ENCODE measurements around the gene CLCN5. TPM values are rescaled to one million over a fixed set of nuclear protein-coding genes. Genes with fewer than 3 reads are reported as not detected.

Gene CLCN5
- total RNA-seq, 4 donors from 2014 or later: 2.7 to 13.1 (median 6.8) TPM

GRCh38 chrX:50093625-50094024, 171.2 kb downstream of the CLCN5 start:
- H3K9me3 ChIP-seq: no peaks in the 10 kb centered on the region
- in situ Hi-C loops (cut with MboI; ENCODE audit: low sequenced_read_pairs in 4 of 4) (loop anchor here in 1 of 4 donors (25.0 kb wide), 1 partner anchor 181 kb away; the partner anchor contains the start of gene CLCN5), intact Hi-C loops (cut with DNase I; ENCODE audit: low total_unique reads) (no loop called here)
- ATAC-seq: no peak
- H3K4me1 ChIP-seq: no peaks in the 10 kb centered on the region
- no peak overlapping the region for H3K4me3 ChIP-seq
- no peak for DNase-seq
- TF ChIP-seq CTCF (IDR thresholded peaks at IDR 0.05 in 4 of 5, conservative IDR thresholded peaks at IDR 0.05 in 1 of 5) (no peak), POLR2A (IDR thresholded peaks at IDR 0.05) (no peak)
- no peak overlapping the region for H3K27ac ChIP-seq
- no peaks in the 10 kb centered on the region for H3K27me3 ChIP-seq
- H3K36me3 ChIP-seq: peaks cover 0 to 8% of the 10 kb centered on the region in 2 donors

- intact Hi-C loops (cut with DNase I; ENCODE audit: low total_unique reads): loop anchor here (5.0 kb wide), 1 partner anchor 485 kb away; no protein-coding TSS in a partner anchor
These were observed 174.7 kb downstream of the CLCN5 start for GRCh38 chrX:50097071-50097470.

GRCh38 chrX:50098241-50098640, 175.8 kb downstream of the CLCN5 start:
- in situ Hi-C loops (cut with MboI; ENCODE audit: low sequenced_read_pairs in 4 of 4): loop anchor here in 1 of 4 donors (25.0 kb wide), 1 partner anchor 186 kb away; the partner anchor contains the start of gene CLCN5
- no peak overlapping the region for H3K27ac ChIP-seq
- no peaks in the 10 kb centered on the region for H3K36me3 ChIP-seq
- TF ChIP-seq CTCF (IDR thresholded peaks at IDR 0.05 in 4 of 5, conservative IDR thresholded peaks at IDR 0.05 in 1 of 5) (no peak), POLR2A (IDR thresholded peaks at IDR 0.05) (no peak)
- no peaks in the 10 kb centered on the region for H3K9me3 ChIP-seq
- H3K4me3 ChIP-seq: no peak overlapping the region
- DNase-seq: no peak
- no peaks in the 10 kb centered on the region for H3K27me3 ChIP-seq
- intact Hi-C loops (cut with DNase I; ENCODE audit: low total_unique reads): loop anchor here (5.0 kb wide), 1 partner anchor 484 kb away; no protein-coding TSS in a partner anchor
- no peak for ATAC-seq
- H3K4me1 ChIP-seq: no peaks in the 10 kb centered on the region

More at GRCh38 chrX:50097071-50097470, 174.7 kb downstream of the CLCN5 start:
- Histone ChIP-seq H3K9me3 (no peaks in the 10 kb centered on the region), H3K27ac (no peak overlapping the region), H3K36me3 (no peaks in the 10 kb centered on the region), H3K4me3 (no peak overlapping the region), H3K4me1 (no peaks in the 10 kb centered on the region), H3K27me3 (no peaks in the 10 kb centered on the region)
- TF ChIP-seq POLR2A (IDR thresholded peaks at IDR 0.05) (no peak), CTCF (IDR thresholded peaks at IDR 0.05 in 4 of 5, conservative IDR thresholded peaks at IDR 0.05 in 1 of 5) (no peak)
- in situ Hi-C loops (cut with MboI; ENCODE audit: low sequenced_read_pairs in 4 of 4): loop anchor here in 1 of 4 donors (25.0 kb wide), 1 partner anchor 185 kb away; the partner anchor contains the start of gene CLCN5
- no peak for DNase-seq
- ATAC-seq: no peak

- no peak overlapping the region for H3K4me3 ChIP-seq
- in situ Hi-C loops (cut with MboI; ENCODE audit: low sequenced_read_pairs in 4 of 4) (loop anchor here in 1 of 4 donors (25.0 kb wide), 1 partner anchor 186 kb away; the partner anchor contains the start of gene CLCN5), intact Hi-C loops (cut with DNase I; ENCODE audit: low total_unique reads) (loop anchor here (5.0 kb wide), 1 partner anchor 484 kb away; no protein-coding TSS in a partner anchor)
- no peaks in the 10 kb centered on the region for H3K9me3 ChIP-seq
- no peaks in the 10 kb centered on the region for H3K36me3 ChIP-seq
- no peak overlapping the region for H3K27ac ChIP-seq
- no peaks in the 10 kb centered on the region for H3K4me1 ChIP-seq
- DNase-seq (no peak), ATAC-seq (no peak)
- TF ChIP-seq CTCF (IDR thresholded peaks at IDR 0.05 in 4 of 5, conservative IDR thresholded peaks at IDR 0.05 in 1 of 5) (no peak), POLR2A (IDR thresholded peaks at IDR 0.05) (no peak)
- H3K27me3 ChIP-seq: no peaks in the 10 kb centered on the region
These were observed 176.4 kb downstream of the CLCN5 start for GRCh38 chrX:50098749-50099148.

Data from gastrocnemius medialis (tissue), 4 donors.